Right lobe of liver (tissue), 6 donors: ENCODE results near the gene TMEM100. TPM values are rescaled to one million over a fixed set of nuclear protein-coding genes. Genes with fewer than 3 reads are reported as not detected.

Experiments used
- ATAC-seq, 4 donors: fragments of 200-7000 bp; cut with Tn5 transposase; one replicate each; pipeline ENCODE4 v1.9.1; 2020; ENCODE audit warnings: mild to moderate bottlenecking in 4 of 4, moderate library complexity in 4 of 4
- DNase-seq, 3 donors: peaks; one replicate each; pipeline ENCODE4 v3.0.0-alpha.2; 2020
- H3K27ac ChIP-seq, 3 donors: fragments of 200-600 bp; one replicate each; pipeline ENCODE4 v1.8.0; 2022
- H3K27me3 ChIP-seq, 2 donors: fragments of 200-600 bp; one replicate each; pipeline ENCODE4 v1.8.0; 2022
- H3K36me3 ChIP-seq, 4 donors: fragments of 200-600 bp; sonication (generic) in 1 of 4; one replicate each; pipeline versions ENCODE4 v1.5.1 to v1.8.0; 2017 to 2022; ENCODE audit warnings: control low read depth in 1 of 4
- H3K4me1 ChIP-seq, 4 donors: fragments of 200-600 bp; sonication (generic) in 1 of 4; one replicate each; pipeline versions ENCODE4 v1.5.1 to v1.8.0; 2017 to 2022; ENCODE audit warnings: control low read depth in 1 of 4
- H3K4me3 ChIP-seq, 3 donors: fragments of 200-600 bp; one replicate each; pipeline ENCODE4 v1.8.0; 2022
- H3K9me3 ChIP-seq, 4 donors: fragments of 200-600 bp; sonication (generic) in 1 of 4; one replicate each; pipeline versions ENCODE4 v1.5.1 to v1.8.0; 2017 to 2022; ENCODE audit warnings: control low read depth in 1 of 4
- POLR2A ChIP-seq: fragments of 450-650 bp; IDR thresholded peaks from one replicate; pipeline ENCODE4 v1.6.1; 2017; ENCODE audit warnings: antibody characterized with exemption, mild to moderate bottlenecking
- WGBS: methylation state at CpG from one replicate; pipeline ENCODE4 v1.1.6; 2018; ENCODE audit warnings: low coverage, low lambda C conversion rate; ENCODE audit not compliant: insufficient coverage; ENCODE audit errors: missing lambda C conversion rate; 5-methylcytosine and 5-hydroxymethylcytosine counted together
- intact Hi-C, 2 donors: fragments of 100-400 bp; cut with DNase I; formaldehyde crosslinking; loops; one replicate each; pipeline versions ENCODE4 v1.11.2 to v1.14.1; 2022
- total RNA-seq, 6 experiments: library from RNA; depleted of rRNA in 2 of 6; stranded (reverse); fragments of >200 nt in 2 of 6; fragmentation: NEBNext Ultra II Directional in 3 of 6; extraction: Animal tissue kit (Norgen Biotek cat#: 25700) in 3 of 6; gene quantifications; one replicate each; pipeline versions ENCODE4 v1.1.0 to v1.2.4, GENCODE V29; 2016 to 2023
- TF ChIP-seq, protein P1 (sequence below), 4 donors: fragments of 200-600 bp in 3 of 4; fragments of 450-650 bp in 1 of 4; IDR thresholded peaks; one replicate each; pipeline versions ENCODE4 v1.5.1 to v1.8.0; 2016 to 2022; ENCODE audit warnings: antibody characterized with exemption in 4 of 4, mild to moderate bottlenecking in 2 of 4
- donor health status: DM: no; HTN: yes; CAD: no.
- donor health status: DM: no; HTN: no; CAD: no.
- donor health status: DM: no; HTN: no; CAD: no.
- donor health status: DM: no; HTN: yes; CAD: no.
- donor health status: DM: no; HTN: yes; CAD: no.

The TMEM100 gene
- total RNA-seq, 6 experiments from 2014 or later = 1.8 to 8.3 (median 4.5) TPM

DNA sequence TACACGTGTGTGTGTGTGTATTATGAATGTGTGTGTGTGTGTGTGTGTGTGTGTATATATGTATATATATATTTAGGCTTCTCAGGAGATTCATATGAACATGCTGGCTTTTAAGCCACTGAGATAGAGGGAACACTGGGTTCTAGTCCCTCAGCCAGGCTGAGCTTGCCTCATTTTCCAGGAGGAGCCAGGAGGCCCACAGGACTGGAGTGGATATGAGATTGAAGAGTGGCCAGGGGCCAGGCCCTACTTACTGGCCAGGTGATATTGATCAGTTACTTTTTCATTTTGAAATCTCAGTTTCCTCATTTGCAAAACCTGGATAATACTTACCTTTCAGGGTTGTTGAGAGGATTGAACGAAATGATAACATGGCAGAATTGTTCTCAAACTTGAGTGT is 34.0 kb upstream of the TMEM100 start:
- Histone ChIP-seq H3K36me3 (no peaks in the 10 kb centered on the region), H3K27me3 (no peaks in the 10 kb centered on the region), H3K27ac (peak overlapping the region in 1 of 3 donors; percentile 35), H3K4me3 (no peak overlapping the region), H3K9me3 (no peaks in the 10 kb centered on the region), H3K4me1 (peaks cover 0 to 64% (median 2%) of the 10 kb centered on the region in 4 donors)
- ATAC-seq = peak; percentile 42 to 80 (median 52)
- peak; percentile 26 to 72 (median 67) for DNase-seq
- intact Hi-C loops = no loop called here
- 50% methylated on average over 2 of the region's 2 CpGs for WGBS
- no peak for TF ChIP-seq POLR2A
- TF ChIP-seq, protein P1, sequence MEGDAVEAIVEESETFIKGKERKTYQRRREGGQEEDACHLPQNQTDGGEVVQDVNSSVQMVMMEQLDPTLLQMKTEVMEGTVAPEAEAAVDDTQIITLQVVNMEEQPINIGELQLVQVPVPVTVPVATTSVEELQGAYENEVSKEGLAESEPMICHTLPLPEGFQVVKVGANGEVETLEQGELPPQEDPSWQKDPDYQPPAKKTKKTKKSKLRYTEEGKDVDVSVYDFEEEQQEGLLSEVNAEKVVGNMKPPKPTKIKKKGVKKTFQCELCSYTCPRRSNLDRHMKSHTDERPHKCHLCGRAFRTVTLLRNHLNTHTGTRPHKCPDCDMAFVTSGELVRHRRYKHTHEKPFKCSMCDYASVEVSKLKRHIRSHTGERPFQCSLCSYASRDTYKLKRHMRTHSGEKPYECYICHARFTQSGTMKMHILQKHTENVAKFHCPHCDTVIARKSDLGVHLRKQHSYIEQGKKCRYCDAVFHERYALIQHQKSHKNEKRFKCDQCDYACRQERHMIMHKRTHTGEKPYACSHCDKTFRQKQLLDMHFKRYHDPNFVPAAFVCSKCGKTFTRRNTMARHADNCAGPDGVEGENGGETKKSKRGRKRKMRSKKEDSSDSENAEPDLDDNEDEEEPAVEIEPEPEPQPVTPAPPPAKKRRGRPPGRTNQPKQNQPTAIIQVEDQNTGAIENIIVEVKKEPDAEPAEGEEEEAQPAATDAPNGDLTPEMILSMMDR (IDR thresholded peaks at IDR 0.05) = no peak

DNA sequence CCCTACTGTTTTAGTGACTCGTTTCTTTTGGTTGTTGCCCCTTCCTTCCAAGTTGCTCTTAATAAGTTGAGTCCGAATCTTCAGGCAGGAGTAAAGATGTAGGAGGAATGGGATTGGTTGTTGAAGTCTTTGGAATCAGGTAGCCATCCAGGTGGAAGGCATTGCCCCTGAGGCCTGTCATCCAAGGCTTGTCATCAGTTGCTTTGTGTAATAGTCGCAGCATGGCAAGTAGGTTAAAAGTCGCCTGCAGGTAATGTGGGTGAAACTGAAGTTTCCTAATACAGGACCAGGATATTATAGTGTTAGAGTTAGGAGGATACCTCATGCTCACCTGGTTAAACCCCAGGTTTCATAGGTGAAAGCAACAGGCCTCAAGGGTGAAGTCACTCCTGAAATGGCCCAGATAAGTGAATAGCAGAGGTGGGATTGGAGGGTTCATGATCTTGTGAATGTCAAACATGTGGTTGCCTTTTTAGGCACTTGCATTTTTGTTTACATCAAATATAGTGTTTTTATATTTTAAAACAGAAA is 29.1 kb upstream of the TMEM100 start:
- ATAC-seq = peak in 3 of 4 donors; percentile 4 to 27 (median 24)
- H3K27ac ChIP-seq = peak overlapping the region; percentile 84 to 97 (median 85)
- 25% methylated on average over 4 of the region's 4 CpGs for WGBS
- intact Hi-C loops = no loop called here
- no peak for TF ChIP-seq POLR2A
- TF ChIP-seq, protein P1 (IDR thresholded peaks at IDR 0.05) = no peak
- H3K4me1 ChIP-seq = peaks cover 0 to 38% (median 6%) of the 10 kb centered on the region in 4 donors
- no peaks in the 10 kb centered on the region for H3K9me3 ChIP-seq
- H3K4me3 ChIP-seq = peak overlapping the region; percentile 92 to 96 (median 96)
- no peaks in the 10 kb centered on the region for H3K36me3 ChIP-seq
- H3K27me3 ChIP-seq = no peaks in the 10 kb centered on the region
- DNase-seq = no peak

DNA sequence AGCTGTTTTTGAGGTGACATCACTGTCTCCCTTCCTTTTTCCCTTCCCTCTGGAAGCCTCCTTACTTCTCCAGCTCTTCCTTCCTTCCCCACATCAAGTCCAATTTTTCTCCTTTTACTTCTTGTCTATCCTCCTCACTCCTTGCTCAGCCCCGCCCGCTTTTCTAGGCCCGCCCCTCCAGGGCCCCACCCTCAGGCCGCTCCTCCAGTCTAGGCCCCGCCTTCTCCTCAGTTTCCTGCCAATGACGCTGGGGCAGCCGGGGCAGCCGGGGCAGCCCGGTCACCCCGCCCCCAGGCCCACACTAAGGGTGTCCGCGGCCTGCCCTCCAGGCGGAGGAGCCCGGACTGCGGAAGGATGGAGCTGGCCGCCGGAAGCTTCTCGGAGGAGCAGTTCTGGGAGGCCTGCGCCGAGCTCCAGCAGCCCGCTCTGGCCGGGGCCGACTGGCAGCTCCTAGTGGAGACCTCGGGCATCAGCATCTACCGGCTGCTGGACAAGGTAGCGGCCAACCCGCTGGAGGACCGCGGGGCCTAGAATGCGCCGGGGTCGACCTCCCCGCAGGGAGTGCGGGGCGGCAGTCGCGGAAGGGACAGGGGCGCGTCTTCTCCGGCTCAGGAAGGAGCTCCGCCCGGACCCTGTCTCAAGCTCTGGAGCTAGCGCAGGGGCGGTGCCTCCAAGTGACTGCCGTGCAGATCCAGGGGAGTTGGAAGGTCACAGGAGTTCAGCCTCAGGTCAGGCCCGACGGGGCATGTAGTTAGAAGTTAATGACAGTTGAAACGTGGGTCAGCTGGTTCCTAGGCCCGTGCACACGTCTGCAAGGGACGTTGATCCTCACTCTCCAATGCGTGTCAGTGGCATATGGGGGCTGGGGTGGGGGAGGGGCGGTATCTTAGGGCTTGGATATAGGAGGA is 28.3 kb upstream of the TMEM100 start, which contains the start of gene PCTP:
Gene PCTP (plus strand): TSS at position 302 of the 908 bp plus-strand sequence. CDS start 53 bp downstream, at position 355.
- WGBS = under 1% methylated on average over 20 of the region's 53 CpGs
- peak; percentile 98 for TF ChIP-seq POLR2A
- TF ChIP-seq, protein P1 (IDR thresholded peaks at IDR 0.05) = peak in 3 of 4 donors; percentile 16 to 37 (median 36)
- H3K27me3 ChIP-seq = no peaks in the 10 kb centered on the region
- ATAC-seq (peak; percentile 93 to 98 (median 94)), DNase-seq (peak; percentile 96 to 98 (median 98))
- H3K4me3 ChIP-seq = peak within 1 kb of the TSS; percentile 92 to 96 (median 96)
- H3K4me1 ChIP-seq = peaks cover 0 to 36% (median 8%) of the 10 kb centered on the region in 4 donors
- H3K27ac ChIP-seq = peak within 1 kb of the TSS; percentile 84 to 97 (median 85)
- intact Hi-C loops = no loop called here
- no peaks in the 10 kb centered on the region for H3K9me3 ChIP-seq
- H3K36me3 ChIP-seq = no peaks in the 10 kb centered on the region

DNA sequence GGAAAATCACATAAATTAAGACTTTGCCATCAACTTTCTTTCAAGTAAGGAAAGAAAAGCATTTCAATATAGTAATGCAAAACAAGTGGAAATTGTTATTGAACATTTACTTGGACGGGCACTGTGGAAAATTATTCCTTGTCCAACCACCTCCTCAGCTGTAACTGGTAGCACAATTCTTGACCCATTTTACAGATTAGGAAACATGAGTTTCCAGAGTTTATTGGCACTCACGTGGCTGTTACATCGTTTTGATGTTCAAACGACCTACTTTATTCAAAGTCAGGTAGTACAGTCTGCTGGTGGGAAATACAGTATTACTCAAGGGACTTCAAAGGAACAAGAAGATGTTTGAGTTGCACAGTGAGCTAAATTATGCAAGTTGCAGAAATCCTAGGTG is 27.3 kb upstream of the TMEM100 start:
- no peak overlapping the region for H3K27ac ChIP-seq
- 49% methylated on average over 4 of the region's 4 CpGs for WGBS

More for the DNA sequence above, 27.3 kb upstream of the TMEM100 start:
- Histone ChIP-seq H3K4me1 (peaks cover 0 to 37% (median 13%) of the 10 kb centered on the region in 4 donors), H3K27me3 (no peaks in the 10 kb centered on the region), H3K9me3 (no peaks in the 10 kb centered on the region), H3K4me3 (no peak overlapping the region), H3K36me3 (no peaks in the 10 kb centered on the region)
- no peak for ATAC-seq
- intact Hi-C loops = no loop called here
- no peak for TF ChIP-seq POLR2A
- TF ChIP-seq, protein P1 (IDR thresholded peaks at IDR 0.05) = no peak
- DNase-seq = no peak
